Middle frontal gyrus (tissue), 1 donor: ENCODE data around the gene CASQ1.

ENCODE experiments used
- DNase-seq: peaks from one replicate; pipeline ENCODE4 v3.0.0-alpha.2; 2015; ENCODE audit warnings: low spot score; ENCODE audit errors: extremely low spot score

Gene CASQ1

DNA sequence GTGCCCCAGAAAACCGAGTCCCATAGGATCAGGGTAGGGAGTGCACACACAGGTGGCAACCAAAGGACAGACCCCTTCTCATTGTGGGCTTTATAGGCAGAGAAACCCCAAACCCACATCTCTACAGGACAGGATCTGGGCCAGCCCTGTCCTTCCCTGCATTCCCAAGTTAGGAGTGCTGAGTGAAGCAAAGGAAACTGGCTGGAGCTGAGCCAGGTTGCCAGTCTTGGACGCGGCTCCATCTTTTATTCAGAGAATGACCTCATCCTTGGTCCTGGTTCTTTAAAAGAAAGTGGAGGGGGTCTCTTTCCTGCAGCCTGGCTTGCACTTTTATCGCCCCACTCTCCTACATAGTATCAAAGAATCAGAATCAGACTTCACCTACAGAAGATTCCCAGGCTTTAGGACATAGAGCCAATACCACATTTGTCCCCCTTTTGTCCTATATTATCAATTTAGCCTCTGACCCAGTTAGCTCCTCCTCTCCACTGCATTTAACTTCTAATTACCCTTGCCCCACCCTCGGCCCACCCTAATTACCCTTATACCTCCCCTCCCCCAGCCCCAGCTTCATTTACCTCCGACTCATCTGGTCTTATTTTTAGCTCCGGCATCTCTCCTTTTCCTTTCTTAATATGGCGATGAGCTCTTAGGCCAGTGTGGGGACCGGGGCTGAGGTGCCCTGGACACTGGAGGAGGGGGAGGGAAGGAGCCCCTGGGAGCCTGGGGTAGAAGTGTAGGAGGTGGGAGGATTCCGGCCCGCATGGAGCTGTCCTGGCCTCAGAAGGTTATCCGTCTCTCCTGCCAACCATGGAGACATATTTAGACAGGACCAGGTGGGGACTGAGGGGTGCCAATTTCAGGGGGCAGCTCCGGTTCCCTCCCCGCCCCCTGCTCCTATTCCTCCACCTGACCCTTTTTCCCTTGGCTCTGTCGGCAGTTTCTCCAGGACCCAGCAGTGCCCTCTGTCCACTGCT lies at the start of gene CASQ1:
CASQ1 (plus strand) TSS at position 927 of the 977 bp plus-strand sequence. CDS start 177 bp downstream, outside the sequence.
- no peak for DNase-seq

DNA sequence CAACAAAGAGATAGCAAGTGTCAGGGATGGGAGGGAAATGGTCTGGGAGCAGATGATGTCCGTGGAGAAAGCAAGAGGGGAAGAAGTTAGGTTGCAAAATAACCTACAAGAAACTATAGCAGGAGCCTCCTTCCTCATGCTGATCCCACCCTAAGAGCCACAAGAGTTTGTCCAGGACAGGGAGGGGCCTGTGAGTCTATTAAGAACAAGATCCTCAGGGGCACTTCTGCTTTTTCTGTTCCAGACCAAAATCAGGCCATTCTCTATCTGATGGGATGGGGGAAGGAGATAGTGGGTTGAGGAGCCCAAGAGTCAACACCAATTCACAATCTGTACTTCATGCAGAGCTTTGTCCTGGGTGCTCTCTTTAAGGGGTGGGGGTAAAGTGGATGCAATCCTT lies 46.7 kb upstream of the CASQ1 start:
- no peak for DNase-seq

DNA sequence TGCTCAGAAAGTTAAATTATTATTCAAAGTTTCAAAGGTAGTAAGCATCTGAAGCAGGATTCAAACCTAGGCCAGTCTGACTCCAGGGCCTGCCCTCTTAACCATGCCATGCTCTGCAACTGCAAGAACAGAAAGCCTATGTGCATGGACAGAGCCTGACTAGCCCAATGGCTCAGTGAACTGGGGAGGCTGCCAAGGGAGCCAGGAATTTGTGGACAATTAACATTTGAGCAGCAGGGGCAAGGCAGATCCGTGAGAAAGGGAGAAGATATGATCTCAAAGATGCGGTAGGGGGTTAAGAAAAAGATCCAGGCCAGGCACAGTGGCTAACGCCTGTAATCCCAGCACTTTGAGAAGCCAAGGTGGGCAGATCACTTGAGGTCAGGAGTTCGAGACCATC lies 45.5 kb upstream of the CASQ1 start:
- DNase-seq = no peak

DNA sequence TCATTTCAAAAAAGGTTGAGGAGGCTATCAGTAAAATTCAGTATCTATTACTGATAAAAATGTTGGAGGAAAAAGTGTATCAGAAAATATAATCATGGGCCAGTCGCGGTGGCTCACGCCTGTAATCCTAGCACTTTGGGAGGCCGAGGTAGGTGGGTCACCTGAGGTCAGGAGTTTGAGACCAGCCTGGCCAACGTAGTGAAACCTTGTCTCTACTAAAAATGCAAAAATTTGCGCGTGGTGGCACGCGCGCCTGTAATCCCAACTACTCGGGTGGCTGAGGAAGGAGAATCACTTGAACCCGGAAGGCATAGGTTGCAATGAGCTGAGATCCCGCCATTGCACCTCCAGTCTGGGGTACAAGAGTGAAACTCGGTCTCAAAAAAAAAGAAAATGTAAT lies 44.3 kb upstream of the CASQ1 start:
- DNase-seq = no peak

DNA sequence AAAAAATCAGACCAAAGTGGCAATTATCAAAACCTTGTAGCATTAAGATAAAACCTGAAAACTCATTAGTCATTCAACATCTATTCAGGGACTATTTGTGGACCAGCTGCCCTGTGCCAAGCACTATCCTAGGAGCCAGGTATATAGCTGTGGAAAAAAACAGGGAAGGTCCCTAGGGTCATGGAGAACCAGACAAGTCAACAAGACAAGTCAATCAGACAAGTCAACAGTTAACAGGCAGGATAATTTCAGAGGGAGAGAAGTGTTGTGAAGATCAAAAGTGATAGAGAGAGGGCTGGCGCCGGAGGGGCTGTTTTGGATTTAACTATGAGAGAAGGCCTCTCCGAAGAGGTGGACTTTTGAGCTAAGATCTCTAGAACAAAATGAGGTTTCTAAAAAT lies 42.3 kb upstream of the CASQ1 start:
- no peak for DNase-seq

DNA sequence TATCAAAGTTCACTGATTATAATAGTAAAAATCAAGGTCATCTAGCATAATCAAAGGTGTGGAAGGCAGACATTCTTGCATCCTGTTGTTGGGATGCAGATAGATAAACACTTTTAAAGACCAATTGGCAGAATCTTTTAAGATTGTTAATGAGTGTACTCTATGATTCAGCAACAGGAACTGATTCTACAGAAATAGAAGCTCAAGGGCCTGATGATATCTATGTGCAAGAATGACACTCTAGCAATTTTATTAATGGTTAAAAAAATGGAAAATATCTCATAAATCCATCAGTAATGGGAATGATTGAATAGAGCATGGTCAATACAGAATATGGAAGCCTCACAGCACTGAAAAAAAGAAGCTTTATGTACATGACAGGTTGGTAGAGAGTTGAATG lies 41.1 kb upstream of the CASQ1 start:
- no peak for DNase-seq

DNA sequence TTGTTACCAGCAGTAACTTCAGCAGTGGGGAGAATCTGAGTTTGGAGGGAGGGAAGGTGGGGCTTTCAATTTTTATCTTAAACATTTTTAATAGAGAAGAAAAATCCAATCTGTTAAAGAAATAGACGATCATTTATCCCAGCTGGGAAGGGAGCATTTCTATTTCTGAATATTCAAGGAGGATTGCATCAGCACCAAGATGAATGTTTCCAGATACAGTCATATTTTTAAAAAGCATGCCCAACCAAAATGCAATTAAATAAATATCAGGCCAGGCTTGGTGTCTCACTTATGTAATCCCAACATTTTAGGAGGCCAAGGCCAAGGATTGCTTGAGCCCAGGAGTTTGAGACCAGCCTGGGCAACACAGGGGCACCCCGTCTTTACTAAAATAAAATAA lies 40.7 kb upstream of the CASQ1 start:
- no peak for DNase-seq

DNA sequence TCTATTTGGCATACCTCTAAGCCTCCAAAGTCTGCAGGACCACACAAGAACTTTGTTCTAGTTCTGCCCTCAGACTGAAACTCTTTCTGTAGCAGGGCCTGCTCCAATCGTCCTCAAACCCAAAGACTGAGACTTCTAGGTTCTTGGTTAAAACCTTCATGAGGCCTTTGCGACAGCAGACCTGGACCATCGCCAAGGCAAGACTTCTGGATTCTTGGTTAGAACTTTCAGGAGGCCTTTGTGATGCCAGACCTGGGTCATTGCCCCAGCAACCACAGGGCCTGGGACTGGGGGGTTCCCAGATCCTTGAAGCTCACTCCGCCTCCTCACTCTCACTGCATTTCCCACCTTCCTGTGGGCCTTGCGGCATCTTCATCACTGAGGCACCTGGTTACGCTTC lies 39.1 kb upstream of the CASQ1 start, which contains the start of gene ATP1A4:
ATP1A4 (plus strand) TSS at position 301 of the 400 bp plus-strand sequence. CDS start 438 bp downstream, outside the sequence.
- no peak for DNase-seq

DNA sequence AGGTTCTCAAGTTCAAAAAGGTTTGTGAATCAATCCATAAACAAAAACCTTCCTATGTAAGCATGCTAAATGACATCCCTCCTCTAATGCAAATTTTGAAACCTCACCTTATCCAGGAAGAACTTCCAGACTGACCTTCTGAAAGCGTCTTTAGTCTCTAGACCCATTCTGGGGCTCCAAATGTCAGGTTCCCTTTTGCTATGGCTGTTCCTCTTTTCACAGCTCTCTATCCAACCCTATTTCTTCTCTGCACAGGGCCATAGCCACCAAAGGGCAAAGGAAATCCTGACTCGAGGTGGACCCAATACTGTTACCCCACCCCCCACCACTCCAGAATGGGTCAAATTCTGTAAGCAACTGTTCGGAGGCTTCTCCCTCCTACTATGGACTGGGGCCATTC lies 35.6 kb upstream of the CASQ1 start:
- DNase-seq = no peak

DNA sequence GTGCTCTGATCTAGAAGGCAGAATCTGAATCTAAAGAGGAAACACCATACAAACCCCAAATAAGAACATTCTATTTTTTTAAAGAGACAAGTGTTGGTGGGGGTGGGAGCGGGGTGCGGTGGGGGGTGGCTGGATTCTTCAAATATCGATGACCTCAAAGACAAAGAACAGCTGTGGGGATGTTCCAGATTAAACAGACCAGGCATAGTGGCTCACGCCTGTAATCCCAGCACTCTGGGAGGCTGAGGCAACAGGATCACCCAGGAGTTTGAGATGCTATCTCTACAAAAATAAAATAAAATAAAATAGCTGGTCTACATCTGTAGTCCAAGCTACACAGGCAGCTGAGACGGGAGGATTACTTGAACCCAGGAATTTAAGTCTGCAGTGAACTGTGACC lies 34.0 kb upstream of the CASQ1 start:
- no peak for DNase-seq

DNA sequence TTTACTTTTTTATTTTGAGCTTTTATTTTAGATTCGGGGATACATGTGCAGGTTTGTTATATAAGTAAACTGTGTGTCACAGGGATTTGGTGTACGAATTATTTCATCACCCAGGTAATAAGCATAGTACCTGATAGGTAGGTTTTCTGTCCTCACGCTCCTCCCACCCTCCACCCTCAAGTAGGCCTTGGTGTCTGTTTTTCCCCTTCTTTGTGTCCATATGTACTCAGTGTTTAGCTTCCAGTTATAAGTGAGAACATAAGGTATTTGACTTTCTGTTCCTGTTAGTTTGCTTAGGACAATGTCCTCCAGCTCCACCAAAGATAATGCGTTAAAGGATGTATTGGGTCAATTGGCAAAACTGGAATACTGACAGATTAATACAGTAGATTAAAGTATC lies 33.2 kb upstream of the CASQ1 start:
- DNase-seq = no peak

DNA sequence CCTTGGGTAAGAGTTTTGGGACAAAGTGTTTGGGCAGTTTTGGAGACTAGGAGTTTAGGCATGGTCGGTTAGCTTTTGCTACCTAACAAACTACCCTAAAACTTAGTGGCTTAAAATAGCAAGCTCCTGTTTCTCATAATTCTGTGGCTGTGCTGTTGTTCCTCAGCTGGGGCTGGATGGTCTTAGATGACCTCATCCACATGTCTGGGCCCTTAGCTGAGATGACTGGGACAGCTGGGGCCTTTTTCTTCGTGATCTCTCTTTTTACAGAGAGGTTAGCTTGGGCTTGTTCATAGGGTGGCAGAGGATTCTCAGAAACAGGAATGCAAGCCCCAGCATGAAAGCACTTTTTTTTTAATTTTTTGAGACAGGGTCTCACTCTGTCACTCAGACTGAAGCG lies 32.3 kb upstream of the CASQ1 start:
- no peak for DNase-seq

DNA sequence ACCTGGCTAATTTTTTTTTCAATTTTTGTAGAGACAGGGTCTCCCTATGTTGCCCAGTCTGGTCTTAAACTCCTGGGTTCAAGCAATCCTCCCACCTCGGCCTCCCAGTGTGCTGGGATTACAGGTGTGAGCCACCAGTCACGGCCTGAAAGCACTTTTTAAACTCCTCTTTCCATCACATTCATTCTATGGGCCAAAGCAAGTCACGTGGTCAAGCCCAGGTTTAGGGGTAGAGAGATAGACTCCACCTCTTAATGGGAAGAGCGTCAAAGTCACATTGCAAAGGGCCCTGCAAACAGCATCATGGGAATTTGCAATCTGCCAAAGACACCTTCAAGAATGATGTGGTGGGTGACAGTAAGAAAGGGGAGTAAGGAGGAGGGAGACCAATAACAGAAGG lies 31.8 kb upstream of the CASQ1 start:
- no peak for DNase-seq

DNA sequence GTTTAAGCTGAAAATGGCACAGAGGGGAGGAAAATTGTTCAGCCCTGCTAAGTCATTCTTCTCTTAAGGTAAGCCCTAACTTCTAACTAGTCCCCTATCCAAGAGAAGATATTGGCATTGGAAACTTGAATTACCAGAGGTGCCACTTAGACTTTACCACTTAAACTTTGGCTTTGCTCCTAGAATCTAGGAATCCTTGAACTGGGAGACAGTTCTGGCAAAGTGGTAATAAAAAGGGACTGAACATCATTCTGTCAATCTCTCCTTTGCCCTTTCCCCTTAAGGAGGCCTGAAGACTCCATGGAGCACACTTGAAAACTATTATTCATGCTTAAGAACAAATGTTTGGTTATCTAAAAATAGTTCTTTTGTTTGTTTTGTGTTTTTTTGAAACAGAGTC lies 30.5 kb upstream of the CASQ1 start:
- DNase-seq = no peak

DNA sequence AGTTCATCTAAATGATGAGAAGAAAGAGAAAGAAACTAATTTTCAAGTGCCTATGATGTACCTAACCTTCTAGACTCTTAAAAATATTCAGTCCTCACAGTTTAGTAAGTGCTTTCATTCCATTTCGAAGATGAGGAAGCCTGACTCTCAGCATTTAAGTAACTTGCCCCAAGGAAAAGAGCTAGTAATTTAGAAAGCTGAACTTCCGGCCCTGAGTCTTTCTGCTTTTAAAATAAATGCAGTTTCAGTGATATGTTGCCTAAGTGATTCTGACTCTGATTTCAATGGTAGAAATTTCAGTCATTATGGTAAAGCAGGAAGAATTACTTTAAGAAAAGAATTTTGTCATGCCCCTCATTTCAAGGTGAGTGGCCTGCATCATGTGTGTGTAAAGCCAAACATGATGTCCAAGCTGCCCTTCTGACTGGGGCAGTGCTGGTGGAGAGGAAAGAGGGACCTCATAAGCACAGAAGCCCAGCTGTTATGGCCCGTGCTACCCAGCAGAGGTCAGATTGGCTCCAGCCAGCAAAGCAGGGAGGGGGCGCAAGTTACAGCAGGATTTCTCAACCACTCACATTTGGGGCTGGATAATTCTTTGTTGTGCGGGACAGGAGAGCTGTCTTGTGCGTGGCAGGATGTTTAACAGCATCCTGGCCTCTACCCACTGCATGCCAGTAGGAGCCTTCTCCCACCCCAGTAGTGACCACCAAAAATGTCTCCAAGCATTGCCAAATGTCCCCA lies 28.2 kb upstream of the CASQ1 start:
- DNase-seq = no peak

DNA sequence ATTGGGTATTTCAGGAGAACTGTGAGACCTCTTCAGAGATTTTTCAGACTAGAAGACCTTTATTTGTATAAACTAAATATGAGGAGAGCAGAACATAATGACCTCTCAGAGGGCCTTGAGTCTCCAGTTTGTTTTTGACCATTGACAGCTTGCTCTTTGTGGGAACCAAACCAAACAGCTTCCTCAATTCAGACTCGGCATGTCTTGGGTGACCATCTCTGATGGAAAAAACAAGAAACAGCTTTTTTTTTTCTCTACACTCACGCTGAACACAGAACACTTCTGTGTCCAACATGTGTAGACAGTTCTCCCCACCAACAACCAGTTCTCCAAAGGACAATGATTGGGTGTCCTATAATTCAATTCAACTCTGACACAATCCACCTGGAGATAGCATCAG lies 27.4 kb upstream of the CASQ1 start:
- no peak for DNase-seq

DNA sequence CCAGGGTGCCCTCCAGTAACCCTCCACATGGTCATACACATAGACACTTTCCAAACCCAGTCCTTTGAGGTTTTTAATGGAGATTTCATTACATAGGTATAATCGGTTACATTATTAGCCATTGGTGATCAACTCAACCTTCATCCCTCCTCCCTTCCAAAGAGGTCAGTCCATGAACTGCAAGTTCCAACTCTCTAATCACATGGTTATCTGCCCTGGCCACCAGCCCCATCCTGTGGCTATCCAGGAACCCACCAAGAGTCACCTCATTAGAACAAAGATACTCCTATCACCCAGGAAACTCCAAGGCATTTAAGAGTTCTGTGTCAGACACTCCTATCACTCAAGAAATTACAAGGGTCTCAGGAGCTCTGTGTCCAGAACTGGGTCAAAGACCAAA lies 26.8 kb upstream of the CASQ1 start:
- DNase-seq = no peak

DNA sequence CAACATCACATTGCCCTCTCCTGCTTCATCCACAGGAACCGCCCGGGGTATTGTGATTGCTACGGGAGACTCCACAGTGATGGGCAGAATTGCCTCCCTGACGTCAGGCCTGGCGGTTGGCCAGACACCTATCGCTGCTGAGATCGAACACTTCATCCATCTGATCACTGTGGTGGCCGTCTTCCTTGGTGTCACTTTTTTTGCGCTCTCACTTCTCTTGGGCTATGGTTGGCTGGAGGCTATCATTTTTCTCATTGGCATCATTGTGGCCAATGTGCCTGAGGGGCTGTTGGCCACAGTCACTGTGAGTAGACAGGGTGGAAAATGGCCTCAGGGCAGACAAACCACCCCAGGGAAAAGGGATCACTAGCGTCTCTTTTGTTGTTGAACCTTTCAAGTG lies 26.3 kb upstream of the CASQ1 start:
- DNase-seq = no peak

DNA sequence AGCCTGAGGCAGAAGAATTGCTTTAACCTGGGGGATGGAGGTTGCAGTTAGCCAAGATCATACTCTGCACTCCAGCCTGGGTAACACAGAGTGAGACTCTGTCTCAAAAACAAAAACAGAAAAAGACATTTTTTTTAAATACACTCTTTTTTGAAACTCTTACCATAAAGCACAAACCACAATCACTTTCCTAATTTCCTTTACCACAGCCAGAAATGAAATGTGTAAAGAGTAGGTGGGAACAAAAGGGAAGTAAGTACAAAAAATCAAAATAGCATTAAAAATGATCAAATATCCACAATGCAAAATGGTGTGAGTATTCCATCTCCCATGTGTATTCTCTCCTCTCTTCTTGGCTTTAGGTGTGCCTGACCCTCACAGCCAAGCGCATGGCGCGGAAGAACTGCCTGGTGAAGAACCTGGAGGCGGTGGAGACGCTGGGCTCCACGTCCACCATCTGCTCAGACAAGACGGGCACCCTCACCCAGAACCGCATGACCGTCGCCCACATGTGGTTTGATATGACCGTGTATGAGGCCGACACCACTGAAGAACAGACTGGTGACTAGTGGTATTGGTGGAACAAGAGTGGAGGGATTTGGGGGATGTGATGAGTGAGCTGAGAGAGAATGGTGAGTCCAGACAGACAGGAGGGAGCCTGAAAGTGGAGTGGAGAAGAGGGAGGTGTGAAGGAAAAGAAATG lies 24.1 kb upstream of the CASQ1 start:
- no peak for DNase-seq

DNA sequence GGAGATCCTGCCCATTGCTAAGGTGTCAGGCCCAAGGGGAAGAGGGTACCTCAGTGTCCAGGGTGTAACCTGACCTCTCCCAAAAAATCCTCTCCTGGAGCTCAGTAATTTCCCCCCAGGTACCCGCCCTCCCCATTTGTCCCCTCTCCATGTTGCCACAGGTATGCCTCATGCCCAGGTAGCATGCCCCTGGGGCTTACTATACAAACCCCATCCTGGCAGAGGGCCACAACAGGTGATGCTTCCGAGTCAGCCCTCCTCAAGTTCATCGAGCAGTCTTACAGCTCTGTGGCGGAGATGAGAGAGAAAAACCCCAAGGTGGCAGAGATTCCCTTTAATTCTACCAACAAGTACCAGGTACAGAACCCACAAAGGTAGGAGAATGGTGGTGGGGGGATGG lies 23.3 kb upstream of the CASQ1 start:
- no peak for DNase-seq

DNA sequence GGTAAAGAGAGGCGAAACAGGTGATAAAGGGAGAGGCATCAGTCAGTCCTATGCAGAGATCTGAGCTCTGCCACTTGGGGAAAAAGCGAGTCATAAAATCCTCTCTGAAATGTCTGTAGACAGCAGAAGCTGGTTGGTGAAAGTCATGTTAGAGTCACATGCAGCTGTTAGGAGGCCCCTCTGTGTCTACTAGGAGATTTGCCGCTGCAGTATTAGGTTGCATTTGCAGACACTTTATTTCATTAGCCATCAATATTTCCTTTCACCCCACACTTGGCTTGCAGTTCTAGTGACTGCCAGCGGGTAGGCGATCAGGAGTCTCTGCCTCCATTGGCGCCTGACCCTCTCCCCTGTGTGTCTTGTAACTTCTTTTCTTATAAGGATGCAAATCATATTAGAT lies 22.8 kb upstream of the CASQ1 start:
- no peak for DNase-seq

DNA sequence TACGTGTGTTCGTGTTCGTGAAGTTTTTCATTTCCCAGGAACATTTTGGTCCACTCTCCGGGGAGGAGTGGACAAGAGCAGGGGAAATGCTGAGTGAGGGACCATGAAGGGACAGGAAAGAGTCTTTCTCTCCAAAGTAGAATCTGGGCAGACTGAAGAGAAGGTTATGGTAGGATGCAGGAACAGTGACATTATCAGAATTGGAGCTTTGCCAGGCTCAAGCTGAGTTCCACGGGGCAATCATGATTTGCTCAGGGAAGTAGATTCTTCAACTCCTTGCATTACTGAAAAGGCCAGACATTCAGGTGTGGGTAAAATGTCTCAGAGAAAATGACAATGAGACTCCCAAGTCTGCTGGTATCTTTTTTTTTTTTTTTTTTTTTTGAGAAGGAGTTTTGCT lies 22.4 kb upstream of the CASQ1 start:
- DNase-seq = no peak
